BJ (cell line): ENCODE measurements around the gene ERLIN1. TPM values are rescaled to one million over a fixed set of nuclear protein-coding genes. Genes with fewer than 3 reads are reported as not detected.

Experiments
- CTCF ChIA-PET: fragments of 350-600 bp; formaldehyde crosslinking; extraction: SDS; loops from one replicate; lab custom pipeline; 2021; ENCODE audit warnings: antibody characterized with exemption, inconsistent platforms; lab: Yijun Ruan, JAX
- POLR2A ChIA-PET: fragments of 300-600 bp; sonication (Branson Sonifier 250); formaldehyde crosslinking; extraction: SDS; loops from one replicate; lab custom pipeline; 2021; ENCODE audit warnings: antibody characterized with exemption; lab: Charles Lee
- DNase-seq: peaks from one replicate; pipeline ENCODE4 v3.0.0-alpha.2; 2011; ENCODE audit warnings: low read depth
- H3K27me3 ChIP-seq: 2 replicates; pipeline ENCODE4 v1.6.0; 2011; ENCODE audit warnings: low read length; ENCODE audit not compliant: control insufficient read depth, insufficient read depth
- H3K36me3 ChIP-seq: 2 replicates; pipeline ENCODE4 v1.5.1; 2011; ENCODE audit warnings: low read length; ENCODE audit not compliant: control insufficient read depth, insufficient read depth
- H3K4me3 ChIP-seq: 2 replicates; pipeline ENCODE4 v1.5.1; 2011; ENCODE audit warnings: low read depth, mild to moderate bottlenecking, control low read depth, low read length
- CTCF ChIP-seq: IDR thresholded peaks from 2 replicates; pipeline ENCODE4 v1.5.1; 2011; ENCODE audit warnings: low read depth, mild to moderate bottlenecking, control low read depth, inconsistent platforms, low read length, moderate library complexity; ENCODE audit not compliant: insufficient read depth
- polyA plus RNA-seq: library from polyadenylated mRNA; depleted of rRNA; stranded (reverse); fragments of >200 nt; gene quantifications from 2 replicates; pipeline ENCODE4 v1.2.3, GENCODE V29; 2011

Gene ERLIN1
- polyA plus RNA-seq, 1 experiment: 37.7 TPM

GRCh38 chr10:100216006-100216405, 30.2 kb upstream of the ERLIN1 start:
- no peak for DNase-seq
- TF ChIP-seq CTCF: no peak
- ChIA-PET CTCF (interaction anchor here (1.6 kb wide), 1 partner anchor 24 kb away, joined by 3 read pairs; no protein-coding TSS in a partner anchor), POLR2A (no interaction called here)
- Histone ChIP-seq H3K27me3 (no peaks in the 10 kb centered on the region), H3K36me3 (peaks cover 5% of the 10 kb centered on the region), H3K4me3 (no peak overlapping the region)

DNA sequence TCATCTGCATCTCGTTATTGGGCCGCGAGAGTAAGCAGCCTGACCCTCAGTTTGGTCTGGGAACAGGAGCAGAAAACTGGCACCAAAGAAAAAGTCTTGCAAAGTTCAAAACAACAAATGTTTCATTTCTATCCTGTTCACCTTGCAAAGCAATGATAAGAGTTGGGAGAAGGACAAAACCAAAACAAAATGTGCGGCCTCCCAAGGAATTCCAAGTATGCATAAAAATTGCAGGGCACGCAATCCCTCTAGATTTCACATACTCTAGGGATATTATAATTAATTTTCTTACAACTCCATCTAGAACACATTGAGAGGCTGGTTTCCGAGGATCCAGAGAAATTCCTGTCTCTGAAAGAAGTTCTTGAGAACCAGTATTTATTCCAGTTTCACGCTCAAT, 23.5 kb upstream of the ERLIN1 start:
- CTCF ChIA-PET: no interaction called here
- POLR2A ChIA-PET: no interaction called here
- TF ChIP-seq CTCF: no peak
- Histone ChIP-seq H3K27me3 (no peaks in the 10 kb centered on the region), H3K36me3 (peaks cover 3% of the 10 kb centered on the region), H3K4me3 (no peak overlapping the region)
- no peak for DNase-seq

GRCh38 chr10:100208276-100208675, 22.4 kb upstream of the ERLIN1 start:
- no peak overlapping the region for H3K4me3 ChIP-seq
- peaks cover 3% of the 10 kb centered on the region for H3K36me3 ChIP-seq
- no peaks in the 10 kb centered on the region for H3K27me3 ChIP-seq
- TF ChIP-seq CTCF: no peak
- CTCF ChIA-PET: no interaction called here
- DNase-seq: no peak
- POLR2A ChIA-PET: no interaction called here

DNA sequence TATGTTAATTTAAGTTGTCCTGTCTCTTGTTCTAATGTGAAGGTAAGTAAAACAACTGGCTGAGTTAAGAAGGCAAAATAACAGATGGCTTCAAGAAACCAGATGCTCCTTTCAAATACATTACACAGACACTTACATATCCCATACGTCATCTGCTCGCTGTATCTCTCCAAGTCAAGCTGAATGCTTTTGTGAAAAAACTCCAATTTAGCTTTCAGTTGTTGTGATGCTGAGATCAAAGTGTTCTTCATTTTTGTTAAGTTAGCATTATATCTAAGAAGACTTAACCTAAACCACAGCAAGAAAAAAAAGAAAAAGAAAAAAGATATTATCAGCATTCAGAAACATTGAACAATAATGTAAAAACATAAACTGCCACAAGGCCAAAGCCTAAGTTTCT, 18.5 kb upstream of the ERLIN1 start:
- POLR2A ChIA-PET: no interaction called here

DNA sequence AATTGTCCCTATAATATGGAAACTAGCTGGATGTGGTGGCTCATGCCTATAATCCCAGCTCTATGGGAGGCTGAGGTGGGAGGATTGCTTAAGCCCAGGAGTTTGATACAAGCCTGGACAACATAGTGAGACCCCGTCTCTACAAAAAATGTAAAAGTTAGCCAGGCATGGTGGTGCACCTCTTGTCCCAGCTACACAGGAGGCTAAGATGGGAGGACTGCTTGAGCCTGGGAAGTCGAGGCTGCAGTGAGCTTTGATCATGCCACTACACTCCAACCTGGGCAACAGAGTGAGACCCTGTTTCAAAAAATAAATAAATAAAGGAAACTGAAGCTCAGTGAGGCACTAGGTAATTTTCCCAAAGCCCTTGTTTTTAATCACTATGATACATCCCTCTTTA, 15.7 kb upstream of the ERLIN1 start:
- no peak for DNase-seq
- H3K36me3 ChIP-seq: peaks cover 5% of the 10 kb centered on the region
- no peak overlapping the region for H3K4me3 ChIP-seq
- no peak for TF ChIP-seq CTCF
- ChIA-PET POLR2A (no interaction called here), CTCF (no interaction called here)
- H3K27me3 ChIP-seq: no peaks in the 10 kb centered on the region

More for the DNA sequence above, 18.5 kb upstream of the ERLIN1 start:
- DNase-seq: no peak
- Histone ChIP-seq H3K36me3 (peaks cover 8% of the 10 kb centered on the region), H3K27me3 (no peaks in the 10 kb centered on the region), H3K4me3 (no peak overlapping the region)
- CTCF ChIA-PET: no interaction called here
- no peak for TF ChIP-seq CTCF
